VCaP (cell line): ENCODE data around the gene RCC1.

Source experiments
- H3K27ac ChIP-seq: fragments of 450-650 bp; 2 replicates; pipeline ENCODE4 v1.5.1; 2017
- CTCF ChIP-seq: fragments of 450-650 bp; conservative IDR thresholded peaks from 2 replicates; pipeline ENCODE4 v1.5.1; 2017; ENCODE audit warnings: mild to moderate bottlenecking, moderate library complexity

Gene RCC1

GRCh38 chr1:28480308-28480707 is 25.5 kb upstream of the RCC1 start:
- no peak for TF ChIP-seq CTCF
- no peak overlapping the region for H3K27ac ChIP-seq

- H3K27ac ChIP-seq, result no peak overlapping the region
- TF ChIP-seq CTCF, result no peak
Measured at GRCh38 chr1:28482138-28482537, 23.7 kb upstream of the RCC1 start.

- no peak for TF ChIP-seq CTCF
Measured at GRCh38 chr1:28482702-28483101, 23.1 kb upstream of the RCC1 start.

GRCh38 chr1:28494737-28495136 is 11.1 kb upstream of the RCC1 start:
- no peak for TF ChIP-seq CTCF
- no peak overlapping the region for H3K27ac ChIP-seq

More at GRCh38 chr1:28482702-28483101, 23.1 kb upstream of the RCC1 start:
- H3K27ac ChIP-seq, result no peak overlapping the region

- no peak overlapping the region for H3K27ac ChIP-seq
- no peak for TF ChIP-seq CTCF
Measured at GRCh38 chr1:28499553-28499952, 6.3 kb upstream of the RCC1 start.

- TF ChIP-seq CTCF, result no peak
- 0 out of 2 replicates have a peak overlapping the region, but pooled peaks have one; percentile 7 for H3K27ac ChIP-seq
Measured at GRCh38 chr1:28501925-28502324, 3.9 kb upstream of the RCC1 start.

GRCh38 chr1:28503117-28503516 is 2.7 kb upstream of the RCC1 start:
- H3K27ac ChIP-seq, result no peak overlapping the region
- no peak for TF ChIP-seq CTCF

- H3K27ac ChIP-seq, result peak overlapping the region; percentile 96
- TF ChIP-seq CTCF, result no peak
Measured at GRCh38 chr1:28506907-28507246, 1.0 kb downstream of the RCC1 start.
